Omental fat pad (tissue), 4 donors: ENCODE data around the gene NRG4. TPM values are rescaled to one million over a fixed set of nuclear protein-coding genes. Genes with fewer than 3 reads are reported as not detected.
"Not testable (repeated sequence)": the region's sequence is repeated elsewhere in the genome, so short reads cannot be mapped to it uniquely, and the experiment has no call there.

Experiments
- ATAC-seq: fragments of 150-250 bp; one replicate; pipeline ENCODE4 v1.9.1; 2016; ENCODE audit warnings: mild to moderate bottlenecking, moderate library complexity; ENCODE audit not compliant: low FRiP score
- DNase-seq: peaks from one replicate; pipeline ENCODE4 v3.0.0-alpha.2; 2019; ENCODE audit warnings: low spot score
- CTCF ChIP-seq, 3 donors: fragments of 450-650 bp; IDR thresholded peaks; one replicate each; pipeline ENCODE4 v1.5.1; 2016 to 2017; ENCODE audit warnings: antibody characterized with exemption in 3 of 3, mild to moderate bottlenecking in 3 of 3, moderate library complexity in 2 of 3
- total RNA-seq, 4 donors: library from RNA; depleted of rRNA; stranded (reverse); fragments of >200 nt; gene quantifications; one replicate each; pipeline ENCODE4 v1.1.0, GENCODE V29; 2016

The NRG4 gene
- total RNA-seq, 4 donors from 2014 or later = 1.1 to 7.5 (median 2.9) TPM; not detected in 1

- no peak for DNase-seq
- no peak for ATAC-seq
- no peak for TF ChIP-seq CTCF (IDR thresholded peaks at IDR 0.05)
These were observed 45.2 kb upstream of the NRG4 start for GRCh38 chr15:76057332-76058000.

- ATAC-seq = no peak
- DNase-seq = no peak
These were observed 44.7 kb upstream of the NRG4 start for GRCh38 chr15:76056931-76057330.

GRCh38 chr15:76054201-76054600 lies 42.0 kb upstream of the NRG4 start:
- not testable (repeated sequence) for DNase-seq, ATAC-seq

More at GRCh38 chr15:76056931-76057330, 44.7 kb upstream of the NRG4 start:
- no peak for TF ChIP-seq CTCF (IDR thresholded peaks at IDR 0.05)

GRCh38 chr15:76038512-76038911 lies 26.3 kb upstream of the NRG4 start:
- DNase-seq (no peak), ATAC-seq (no peak)
- no peak for TF ChIP-seq CTCF (IDR thresholded peaks at IDR 0.05)

GRCh38 chr15:76035593-76035992 lies 23.4 kb upstream of the NRG4 start:
- no peak for TF ChIP-seq CTCF (IDR thresholded peaks at IDR 0.05)
- ATAC-seq (no peak), DNase-seq (no peak)

DNA sequence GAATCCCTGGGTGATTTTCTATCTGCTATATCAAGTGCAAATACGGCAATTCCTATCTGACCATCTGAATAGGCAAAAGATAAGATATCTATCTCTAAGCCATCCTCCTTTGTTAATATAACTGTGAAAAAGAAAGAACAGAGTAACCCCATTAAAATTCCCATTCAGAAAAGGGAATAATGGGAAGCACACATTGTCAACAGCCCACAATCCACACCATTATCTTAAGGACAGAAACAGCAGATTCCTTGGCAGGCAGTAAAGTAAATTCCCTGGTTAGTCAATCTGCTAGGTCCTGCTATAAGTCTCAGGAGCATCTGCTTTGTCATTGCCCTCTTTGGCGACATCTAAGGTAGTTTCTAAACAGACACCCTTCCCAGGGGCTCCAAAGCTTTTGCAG lies 21.9 kb upstream of the NRG4 start:
- no peak for DNase-seq
- TF ChIP-seq CTCF (IDR thresholded peaks at IDR 0.05) = no peak

GRCh38 chr15:76033438-76033837 lies 21.2 kb upstream of the NRG4 start:
- no peak for ATAC-seq
- no peak for DNase-seq
- no peak for TF ChIP-seq CTCF (IDR thresholded peaks at IDR 0.05)

More for the DNA sequence above, 21.9 kb upstream of the NRG4 start:
- ATAC-seq = no peak
